AG04450 (cell line): ENCODE data around the gene ANP32A. TPM values are rescaled to one million over a fixed set of nuclear protein-coding genes. Genes with fewer than 3 reads are reported as not detected.
A peak's percentile ranks its signal among the peaks of the same experiment; 100 is the strongest.

Experiments used
- CTCF ChIA-PET: fragments of 300-600, 350-600 bp; formaldehyde crosslinking; extraction: SDS; loops from one replicate; lab custom pipeline; 2022; ENCODE audit warnings: antibody characterized with exemption, inconsistent platforms; lab: Charles Lee
- POLR2A ChIA-PET: fragments of 350-600 bp; formaldehyde crosslinking; extraction: SDS; loops from one replicate; lab custom pipeline; 2021; ENCODE audit warnings: antibody characterized with exemption, inconsistent platforms; lab: Yijun Ruan, JAX
- DNase-seq: peaks from one replicate; pipeline ENCODE4 v3.0.0-alpha.2; 2011; ENCODE audit warnings: low read depth, low spot score
- H3K27ac ChIP-seq: one replicate; pipeline ENCODE4 v1.5.1; 2012; ENCODE audit warnings: low read depth, low read length, control low read depth
- H3K27me3 ChIP-seq: one replicate; pipeline ENCODE4 v1.6.0; 2012; ENCODE audit warnings: low read length; ENCODE audit not compliant: control insufficient read depth, insufficient read depth
- H3K4me3 ChIP-seq: 2 replicates; pipeline ENCODE4 v1.5.1; 2011; ENCODE audit warnings: mild to moderate bottlenecking, low read depth, low read length, control low read depth
- H3K9me3 ChIP-seq: 2 replicates; pipeline ENCODE4 v1.5.1; 2012; ENCODE audit warnings: low read length; ENCODE audit not compliant: control insufficient read depth, insufficient read depth
- CTCF ChIP-seq: IDR thresholded peaks from 2 replicates; pipeline ENCODE4 v1.5.1; 2011; ENCODE audit warnings: low read depth, low read length, control low read depth, inconsistent platforms
- polyA plus RNA-seq: library from polyadenylated mRNA; depleted of rRNA; stranded (reverse); fragments of >200 nt; gene quantifications from 2 replicates; pipeline ENCODE4 v1.2.3, GENCODE V29; 2011

Gene ANP32A
- polyA plus RNA-seq, 1 experiment: 69.4 TPM

GRCh38 chr15:68830141-68830785, 9.6 kb upstream of the ANP32A start:
- ChIA-PET CTCF (no interaction called here), POLR2A (no interaction called here)
- no peak for DNase-seq
- Histone ChIP-seq H3K9me3 (no peaks in the 10 kb centered on the region; the same call in 1 of the 2 replicates), H3K27ac (no peak overlapping the region), H3K27me3 (peaks cover 19% of the 10 kb centered on the region), H3K4me3 (no peak overlapping the region)
- no peak for TF ChIP-seq CTCF

- CTCF ChIA-PET: no interaction called here
- H3K27ac ChIP-seq: no peak overlapping the region
- H3K4me3 ChIP-seq: no peak overlapping the region
- H3K27me3 ChIP-seq: peaks cover 11% of the 10 kb centered on the region
- H3K9me3 ChIP-seq: no peaks in the 10 kb centered on the region
- DNase-seq: no peak
- POLR2A ChIA-PET: no interaction called here
- peak; percentile 24; the same call in 1 of the 2 replicates for TF ChIP-seq CTCF
These were observed 8.4 kb upstream of the ANP32A start for GRCh38 chr15:68829068-68829467.

GRCh38 chr15:68823561-68823960, 2.9 kb upstream of the ANP32A start:
- CTCF ChIA-PET: interaction anchor here (1.0 kb wide), 1 partner anchor 53 kb away, joined by 5 read pairs; no protein-coding TSS in a partner anchor

GRCh38 chr15:68822818-68823217, 2.1 kb upstream of the ANP32A start:
- no peak for TF ChIP-seq CTCF
- Histone ChIP-seq H3K9me3 (peaks cover 8% of the 10 kb centered on the region; the same call in 1 of the 2 replicates), H3K27me3 (no peaks in the 10 kb centered on the region), H3K4me3 (no peak overlapping the region), H3K27ac (no peak overlapping the region)
- ChIA-PET POLR2A (no interaction called here), CTCF (interaction anchor here (1.1 kb wide), 1 partner anchor 53 kb away, joined by 3 read pairs; no protein-coding TSS in a partner anchor)
- DNase-seq: no peak

More at GRCh38 chr15:68823561-68823960, 2.9 kb upstream of the ANP32A start:
- Histone ChIP-seq H3K27ac (no peak overlapping the region), H3K27me3 (no peaks in the 10 kb centered on the region), H3K4me3 (no peak overlapping the region), H3K9me3 (peaks cover 8% of the 10 kb centered on the region; the same call in 1 of the 2 replicates)
- TF ChIP-seq CTCF: no peak
- POLR2A ChIA-PET: no interaction called here
- DNase-seq: no peak

GRCh38 chr15:68821841-68822381, 1.2 kb upstream of the ANP32A start:
- no peak for TF ChIP-seq CTCF
- Histone ChIP-seq H3K27me3 (no peaks in the 10 kb centered on the region), H3K4me3 (peak overlapping the region; percentile 94), H3K27ac (no peak overlapping the region), H3K9me3 (peaks cover 8% of the 10 kb centered on the region; the same call in 1 of the 2 replicates)
- no peak for DNase-seq
- ChIA-PET POLR2A (no interaction called here), CTCF (interaction anchor here (1.1 kb wide), 1 partner anchor 54 kb away, joined by 3 read pairs; no protein-coding TSS in a partner anchor)
